ENCODE data around the gene CNTNAP1.
"Not testable (repeated sequence)": the region's sequence is repeated elsewhere in the genome, so short reads cannot be mapped to it uniquely, and the experiment has no call there.

CNTNAP1 gene

DNA sequence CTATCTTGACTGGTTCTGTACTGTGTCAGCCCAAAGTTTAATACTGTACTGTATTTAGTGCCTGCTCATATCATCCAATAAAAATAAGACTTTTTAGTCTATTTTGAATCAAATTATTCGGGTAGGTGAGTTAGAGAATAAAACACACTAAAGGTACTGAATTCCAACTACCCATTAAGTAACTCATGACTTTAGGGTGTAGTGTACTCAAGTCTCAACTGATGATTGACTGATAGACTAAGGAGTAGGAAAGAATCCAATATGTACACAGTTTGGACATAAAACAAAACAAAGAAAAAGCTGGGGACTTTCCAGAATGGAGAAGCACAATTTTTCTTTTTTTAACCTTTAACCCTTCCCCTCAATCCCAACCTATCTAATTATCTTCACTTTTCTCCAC, 58.4 kb downstream of the CNTNAP1 start:
- H3K4me1 ChIP-seq (ENCODE audit: control insufficient read depth in 1 of 2, insufficient read depth in 1 of 2, low read depth in 1 of 2, low read length in 1 of 2) = peaks cover 14 to 15% of the 10 kb centered on the region in 2 experiments
- no peak for TF ChIP-seq CTCF (IDR thresholded peaks at IDR 0.05)
- H3K9me3 ChIP-seq = no peaks in the 10 kb centered on the region
- H3K27ac ChIP-seq = no peak overlapping the region
- H3K4me3 ChIP-seq (ENCODE audit: low read depth in 1 of 2, low read length in 1 of 2) = no peak overlapping the region
- H3K36me3 ChIP-seq = peaks cover 3% of the 10 kb centered on the region
- peaks cover 3% of the 10 kb centered on the region for H3K27me3 ChIP-seq

DNA sequence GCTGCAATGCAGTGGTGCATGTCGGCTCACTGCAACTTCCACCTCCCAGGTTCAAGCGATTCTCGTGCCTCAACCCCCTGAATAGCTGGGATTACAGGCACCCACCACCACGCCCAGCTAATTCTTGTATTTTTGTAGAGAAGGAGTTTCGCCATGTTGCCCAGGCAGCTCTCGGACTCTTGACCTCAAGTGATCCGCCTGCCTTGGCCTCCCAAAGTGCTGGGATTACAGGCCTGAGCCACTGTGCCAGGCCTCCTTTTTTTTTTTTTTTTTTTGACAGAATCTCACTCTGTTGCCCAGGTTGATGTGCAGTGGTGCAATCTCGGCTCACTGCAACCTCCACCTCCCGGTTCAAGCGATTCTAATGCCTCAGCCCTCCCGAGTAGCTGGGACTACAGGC, 60.6 kb downstream of the CNTNAP1 start:
- peaks cover 14 to 15% of the 10 kb centered on the region in 2 experiments for H3K4me1 ChIP-seq (ENCODE audit: control insufficient read depth in 1 of 2, insufficient read depth in 1 of 2, low read depth in 1 of 2, low read length in 1 of 2)
- peaks cover 25% of the 10 kb centered on the region for H3K27me3 ChIP-seq
- not testable (repeated sequence) for H3K4me3 ChIP-seq (ENCODE audit: low read depth in 1 of 2, low read length in 1 of 2); H3K27ac ChIP-seq; H3K36me3 ChIP-seq; H3K9me3 ChIP-seq

GRCh38 chr17:42743595-42744282, 61.4 kb downstream of the CNTNAP1 start:
- Histone ChIP-seq H3K9me3 (no peaks in the 10 kb centered on the region), H3K4me1 (ENCODE audit: control insufficient read depth in 1 of 2, insufficient read depth in 1 of 2, low read depth in 1 of 2, low read length in 1 of 2) (peaks cover 14 to 15% of the 10 kb centered on the region in 2 experiments), H3K27ac (peak overlapping the region; percentile 87), H3K27me3 (peaks cover 33% of the 10 kb centered on the region), H3K36me3 (peaks cover 3% of the 10 kb centered on the region), H3K4me3 (ENCODE audit: low read depth in 1 of 2, low read length in 1 of 2) (peak overlapping the region; percentile 85 to 96)
- no peak for TF ChIP-seq CTCF (IDR thresholded peaks at IDR 0.05)

DNA sequence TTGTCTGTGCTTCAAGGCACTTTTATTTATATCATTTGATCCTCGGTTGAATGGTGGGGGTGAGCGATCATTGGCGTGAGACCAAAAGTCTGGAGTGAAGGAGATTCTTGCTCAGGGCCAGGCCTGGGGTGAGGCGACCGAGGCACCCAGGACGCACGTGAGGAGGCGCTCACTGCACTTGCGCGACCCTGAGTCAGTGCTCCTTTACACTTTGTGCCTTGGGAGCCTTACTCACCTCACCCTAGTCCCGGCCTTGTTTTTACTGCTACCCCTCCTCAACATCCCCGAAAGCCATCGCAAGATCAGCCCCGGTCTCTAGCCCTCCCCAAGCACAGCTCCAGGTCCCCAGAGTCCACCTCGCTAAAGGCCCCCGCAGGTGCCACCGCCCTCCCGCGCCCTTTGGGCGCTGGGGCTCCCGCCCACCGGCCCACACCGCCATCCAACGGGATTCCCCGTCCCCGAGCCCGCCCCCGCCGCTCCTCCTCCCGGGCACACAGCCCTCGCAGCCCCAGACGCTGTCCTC, 62.0 kb downstream of the CNTNAP1 start:
- H3K9me3 ChIP-seq = no peaks in the 10 kb centered on the region
- peaks cover 39% of the 10 kb centered on the region for H3K27me3 ChIP-seq
- peak overlapping the region; percentile 85 to 96 for H3K4me3 ChIP-seq (ENCODE audit: low read depth in 1 of 2, low read length in 1 of 2)
- peaks cover 3% of the 10 kb centered on the region for H3K36me3 ChIP-seq
- H3K4me1 ChIP-seq (ENCODE audit: control insufficient read depth in 1 of 2, insufficient read depth in 1 of 2, low read depth in 1 of 2, low read length in 1 of 2) = peaks cover 14 to 15% of the 10 kb centered on the region in 2 experiments
- TF ChIP-seq CTCF (IDR thresholded peaks at IDR 0.05) = no peak
- peak overlapping the region; percentile 87 for H3K27ac ChIP-seq

GRCh38 chr17:42744806-42745617, 62.7 kb downstream of the CNTNAP1 start, which contains the start of gene EZH1:
Gene EZH1, minus strand, starts transcription at chr17:42745040. Its CDS starts 16,099 bp downstream, at chr17:42728941.
- TF ChIP-seq CTCF (IDR thresholded peaks at IDR 0.05) = peak; percentile 53
- H3K4me3 ChIP-seq (ENCODE audit: low read depth in 1 of 2, low read length in 1 of 2) = peak within 1 kb of the TSS; percentile 85 to 96

More at GRCh38 chr17:42744806-42745617, 62.7 kb downstream of the CNTNAP1 start, which contains the start of gene EZH1:
- no peaks in the 10 kb centered on the region for H3K9me3 ChIP-seq
- H3K27ac ChIP-seq = peak within 1 kb of the TSS; percentile 87
- H3K36me3 ChIP-seq = peaks cover 3% of the 10 kb centered on the region
- H3K4me1 ChIP-seq (ENCODE audit: control insufficient read depth in 1 of 2, insufficient read depth in 1 of 2, low read depth in 1 of 2, low read length in 1 of 2) = peaks cover 14 to 15% of the 10 kb centered on the region in 2 experiments
- peaks cover 46% of the 10 kb centered on the region for H3K27me3 ChIP-seq
